HepG2 (cell line): ENCODE results near the gene MYADML2. TPM values are rescaled to one million over a fixed set of nuclear protein-coding genes. Genes with fewer than 3 reads are reported as not detected.

Experiments used
- AGO2 ChIP-seq: fragments of 200-400 bp; formaldehyde crosslinking; optimal IDR thresholded peaks from 2 replicates; pipeline ENCODE3; 2017; ENCODE audit warnings: mild to moderate bottlenecking, low read depth, low read length, moderate library complexity
- IRF2 ChIP-seq: IDR thresholded peaks from 2 replicates; pipeline ENCODE4 v1.6.1; 2018; ENCODE audit warnings: missing genetic modification reagents, missing compliant biosample characterization
- MBNL3 ChIP-seq: fragments of 250-450 bp; sonication (Bioruptor Pico); conservative IDR thresholded peaks from 2 replicates; pipeline ENCODE4 v1.8.0; 2022; ENCODE audit warnings: mild to moderate bottlenecking, inconsistent platforms
- MED1 ChIP-seq: sonication (generic); formaldehyde crosslinking; IDR thresholded peaks from 2 replicates; pipeline ENCODE4 v1.4.0; 2020; ENCODE audit warnings: missing genetic modification reagents
- POLR2AphosphoS5 ChIP-seq: IDR thresholded peaks from 2 replicates; pipeline ENCODE4 v1.6.1; 2012; ENCODE audit warnings: low read depth, low read length
- PTBP1 ChIP-seq: fragments of 200-400 bp; formaldehyde crosslinking; IDR thresholded peaks from 2 replicates; pipeline ENCODE4 v1.6.1; 2018; ENCODE audit warnings: low read length, low read depth; ENCODE audit not compliant: poor library complexity, severe bottlenecking
- ZBTB3 ChIP-seq: sonication (generic); formaldehyde crosslinking; IDR thresholded peaks from 2 replicates; pipeline ENCODE4 v1.4.0; 2020; ENCODE audit warnings: low read depth, mild to moderate bottlenecking, moderate library complexity, missing genetic modification reagents, borderline replicate concordance
- ZMYM4 ChIP-seq: sonication (generic); formaldehyde crosslinking; IDR thresholded peaks from 2 replicates; pipeline ENCODE4 v1.8.1; 2023; ENCODE audit warnings: mild to moderate bottlenecking, missing genetic modification reagents
- ZSCAN29 ChIP-seq: sonication (generic); formaldehyde crosslinking; conservative IDR thresholded peaks from 2 replicates; pipeline ENCODE4 v1.4.0; 2020; ENCODE audit warnings: mild to moderate bottlenecking, missing genetic modification reagents
- polyA plus RNA-seq, 8 experiments: library from polyadenylated mRNA; depleted of rRNA in 3 of 8; stranded (reverse) in 7 of 8; unstranded in 1 of 8; fragments of >200 nt; fragmentation: Illumina TruSeq in 4 of 8; extraction: Trizol in 4 of 8; gene quantifications; 2 replicates each; pipeline versions ENCODE4 v1.2.1 to v1.2.3, GENCODE V29; 2011 to 2016; ENCODE audit warnings: low read depth in 4 of 8, missing spikeins in 1 of 8, mixed read lengths in 1 of 8; ENCODE audit not compliant: insufficient read depth in 1 of 8
- total RNA-seq, 5 experiments: library from RNA; depleted of rRNA; stranded (reverse); fragments of >200 nt; fragmentation: Illumina TruSeq; extraction: Trizol; gene quantifications; 2 replicates each; pipeline ENCODE4 v1.2.3, GENCODE V29; 2016; ENCODE audit warnings: low read depth in 1 of 5
- TF ChIP-seq, protein P1 (sequence below): sonication (generic); formaldehyde crosslinking; IDR thresholded peaks from 2 replicates; pipeline ENCODE4 v1.4.0; 2020; ENCODE audit warnings: missing genetic modification reagents
- TF ChIP-seq, protein P2 (sequence below): sonication (generic); formaldehyde crosslinking; IDR thresholded peaks from 2 replicates; pipeline ENCODE4 v1.8.1; 2022; ENCODE audit warnings: mild to moderate bottlenecking, missing genetic modification reagents
- TF ChIP-seq, protein P3 (sequence below): sonication (generic); formaldehyde crosslinking; IDR thresholded peaks from 2 replicates; pipeline ENCODE4 v1.4.0; 2020; ENCODE audit warnings: mild to moderate bottlenecking, missing genetic modification reagents
- TF ChIP-seq, protein P4 (sequence below): sonication (generic); formaldehyde crosslinking; IDR thresholded peaks from 2 replicates; pipeline ENCODE4 v1.5.1; 2020; ENCODE audit warnings: missing genetic modification reagents, mild to moderate bottlenecking, borderline replicate concordance
- TF ChIP-seq, protein P5 (sequence below): IDR thresholded peaks from 2 replicates; pipeline ENCODE4 v1.6.1; 2018; ENCODE audit warnings: missing genetic modification reagents
- TF ChIP-seq, protein P6 (sequence below): IDR thresholded peaks from 2 replicates; pipeline ENCODE4 v1.6.1; 2016; ENCODE audit warnings: low read depth

Gene MYADML2
- total and polyA plus RNA-seq, 2 of the 13 experiments (the other 11 are each of a cell fraction or from before 2014, with no cell fraction given), result not detected

DNA sequence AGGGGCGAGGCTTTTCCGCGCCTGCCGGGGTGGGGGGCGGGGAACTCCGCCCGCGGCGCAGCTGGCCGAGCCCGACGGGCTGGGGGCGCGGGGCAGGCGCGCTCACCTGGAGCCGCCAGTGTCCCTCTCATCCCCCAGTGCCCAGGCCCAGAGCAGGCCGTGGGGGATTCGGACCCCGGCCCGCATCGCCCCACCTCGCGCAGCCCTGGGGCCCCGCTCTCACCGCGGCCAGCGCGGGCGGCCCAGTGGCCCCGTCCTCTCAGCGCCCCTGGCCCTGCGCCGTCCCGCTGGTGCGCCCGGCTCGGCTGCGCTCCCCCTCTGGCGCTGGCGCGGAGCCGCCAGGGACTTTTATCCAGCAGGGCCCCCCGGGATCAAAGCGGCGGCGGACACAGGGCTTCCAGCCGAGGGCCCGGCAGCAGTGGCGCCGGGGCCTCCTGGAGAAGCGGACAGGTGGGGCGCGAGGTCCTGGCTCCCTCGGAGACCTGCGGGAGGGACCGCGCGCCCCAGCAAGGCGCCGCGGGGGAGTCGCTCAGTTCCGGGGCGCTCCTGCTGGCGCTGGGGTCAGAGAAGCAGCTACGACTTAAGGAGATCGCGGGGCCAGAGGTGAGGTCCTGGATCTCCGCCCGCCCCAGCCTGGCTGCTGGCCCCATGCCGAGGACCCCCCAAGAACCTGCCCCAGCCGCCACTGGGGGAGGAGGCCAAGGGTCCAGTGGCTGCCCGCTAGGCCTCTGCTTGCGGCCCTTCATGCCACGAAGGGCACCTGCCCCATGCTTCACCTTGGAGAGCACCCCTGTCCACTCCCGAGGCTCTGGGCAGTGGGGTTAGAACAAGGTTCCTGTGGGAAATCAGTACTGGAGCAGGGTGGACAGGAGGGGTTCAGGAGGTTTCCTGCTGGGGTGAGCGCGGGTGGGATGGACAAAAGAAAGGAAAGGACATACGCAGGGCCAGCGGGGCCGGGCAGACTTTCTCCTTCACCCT, 14.8 kb upstream of the MYADML2 start (continued):
- TF ChIP-seq, protein P1, sequence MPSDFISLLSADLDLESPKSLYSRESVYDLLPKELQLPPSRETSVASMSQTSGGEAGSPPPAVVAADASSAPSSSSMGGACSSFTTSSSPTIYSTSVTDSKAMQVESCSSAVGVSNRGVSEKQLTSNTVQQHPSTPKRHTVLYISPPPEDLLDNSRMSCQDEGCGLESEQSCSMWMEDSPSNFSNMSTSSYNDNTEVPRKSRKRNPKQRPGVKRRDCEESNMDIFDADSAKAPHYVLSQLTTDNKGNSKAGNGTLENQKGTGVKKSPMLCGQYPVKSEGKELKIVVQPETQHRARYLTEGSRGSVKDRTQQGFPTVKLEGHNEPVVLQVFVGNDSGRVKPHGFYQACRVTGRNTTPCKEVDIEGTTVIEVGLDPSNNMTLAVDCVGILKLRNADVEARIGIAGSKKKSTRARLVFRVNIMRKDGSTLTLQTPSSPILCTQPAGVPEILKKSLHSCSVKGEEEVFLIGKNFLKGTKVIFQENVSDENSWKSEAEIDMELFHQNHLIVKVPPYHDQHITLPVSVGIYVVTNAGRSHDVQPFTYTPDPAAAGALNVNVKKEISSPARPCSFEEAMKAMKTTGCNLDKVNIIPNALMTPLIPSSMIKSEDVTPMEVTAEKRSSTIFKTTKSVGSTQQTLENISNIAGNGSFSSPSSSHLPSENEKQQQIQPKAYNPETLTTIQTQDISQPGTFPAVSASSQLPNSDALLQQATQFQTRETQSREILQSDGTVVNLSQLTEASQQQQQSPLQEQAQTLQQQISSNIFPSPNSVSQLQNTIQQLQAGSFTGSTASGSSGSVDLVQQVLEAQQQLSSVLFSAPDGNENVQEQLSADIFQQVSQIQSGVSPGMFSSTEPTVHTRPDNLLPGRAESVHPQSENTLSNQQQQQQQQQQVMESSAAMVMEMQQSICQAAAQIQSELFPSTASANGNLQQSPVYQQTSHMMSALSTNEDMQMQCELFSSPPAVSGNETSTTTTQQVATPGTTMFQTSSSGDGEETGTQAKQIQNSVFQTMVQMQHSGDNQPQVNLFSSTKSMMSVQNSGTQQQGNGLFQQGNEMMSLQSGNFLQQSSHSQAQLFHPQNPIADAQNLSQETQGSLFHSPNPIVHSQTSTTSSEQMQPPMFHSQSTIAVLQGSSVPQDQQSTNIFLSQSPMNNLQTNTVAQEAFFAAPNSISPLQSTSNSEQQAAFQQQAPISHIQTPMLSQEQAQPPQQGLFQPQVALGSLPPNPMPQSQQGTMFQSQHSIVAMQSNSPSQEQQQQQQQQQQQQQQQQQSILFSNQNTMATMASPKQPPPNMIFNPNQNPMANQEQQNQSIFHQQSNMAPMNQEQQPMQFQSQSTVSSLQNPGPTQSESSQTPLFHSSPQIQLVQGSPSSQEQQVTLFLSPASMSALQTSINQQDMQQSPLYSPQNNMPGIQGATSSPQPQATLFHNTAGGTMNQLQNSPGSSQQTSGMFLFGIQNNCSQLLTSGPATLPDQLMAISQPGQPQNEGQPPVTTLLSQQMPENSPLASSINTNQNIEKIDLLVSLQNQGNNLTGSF (CRISPR knock-in tag), result peak; percentile 15; the same call in 1 of the 2 replicates
- TF ChIP-seq, protein P2, sequence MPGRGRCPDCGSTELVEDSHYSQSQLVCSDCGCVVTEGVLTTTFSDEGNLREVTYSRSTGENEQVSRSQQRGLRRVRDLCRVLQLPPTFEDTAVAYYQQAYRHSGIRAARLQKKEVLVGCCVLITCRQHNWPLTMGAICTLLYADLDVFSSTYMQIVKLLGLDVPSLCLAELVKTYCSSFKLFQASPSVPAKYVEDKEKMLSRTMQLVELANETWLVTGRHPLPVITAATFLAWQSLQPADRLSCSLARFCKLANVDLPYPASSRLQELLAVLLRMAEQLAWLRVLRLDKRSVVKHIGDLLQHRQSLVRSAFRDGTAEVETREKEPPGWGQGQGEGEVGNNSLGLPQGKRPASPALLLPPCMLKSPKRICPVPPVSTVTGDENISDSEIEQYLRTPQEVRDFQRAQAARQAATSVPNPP (CRISPR knock-in tag), result no peak
- TF ChIP-seq PTBP1 (no peak), MBNL3 (CRISPR knock-in tag) (no peak), AGO2 (peak; percentile 98), POLR2AphosphoS5 (peak; percentile 18), ZSCAN29 (CRISPR knock-in tag) (no peak), MED1 (CRISPR knock-in tag) (peak; percentile 28), ZBTB3 (CRISPR knock-in tag) (no peak), ZMYM4 (peak; percentile 27; the same call in 1 of the 2 replicates), IRF2 (no peak)
- TF ChIP-seq, protein P3, sequence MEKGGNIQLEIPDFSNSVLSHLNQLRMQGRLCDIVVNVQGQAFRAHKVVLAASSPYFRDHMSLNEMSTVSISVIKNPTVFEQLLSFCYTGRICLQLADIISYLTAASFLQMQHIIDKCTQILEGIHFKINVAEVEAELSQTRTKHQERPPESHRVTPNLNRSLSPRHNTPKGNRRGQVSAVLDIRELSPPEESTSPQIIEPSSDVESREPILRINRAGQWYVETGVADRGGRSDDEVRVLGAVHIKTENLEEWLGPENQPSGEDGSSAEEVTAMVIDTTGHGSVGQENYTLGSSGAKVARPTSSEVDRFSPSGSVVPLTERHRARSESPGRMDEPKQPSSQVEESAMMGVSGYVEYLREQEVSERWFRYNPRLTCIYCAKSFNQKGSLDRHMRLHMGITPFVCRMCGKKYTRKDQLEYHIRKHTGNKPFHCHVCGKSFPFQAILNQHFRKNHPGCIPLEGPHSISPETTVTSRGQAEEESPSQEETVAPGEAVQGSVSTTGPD (CRISPR knock-in tag), result peak; percentile 63; the same call in 1 of the 2 replicates
- TF ChIP-seq, protein P4, sequence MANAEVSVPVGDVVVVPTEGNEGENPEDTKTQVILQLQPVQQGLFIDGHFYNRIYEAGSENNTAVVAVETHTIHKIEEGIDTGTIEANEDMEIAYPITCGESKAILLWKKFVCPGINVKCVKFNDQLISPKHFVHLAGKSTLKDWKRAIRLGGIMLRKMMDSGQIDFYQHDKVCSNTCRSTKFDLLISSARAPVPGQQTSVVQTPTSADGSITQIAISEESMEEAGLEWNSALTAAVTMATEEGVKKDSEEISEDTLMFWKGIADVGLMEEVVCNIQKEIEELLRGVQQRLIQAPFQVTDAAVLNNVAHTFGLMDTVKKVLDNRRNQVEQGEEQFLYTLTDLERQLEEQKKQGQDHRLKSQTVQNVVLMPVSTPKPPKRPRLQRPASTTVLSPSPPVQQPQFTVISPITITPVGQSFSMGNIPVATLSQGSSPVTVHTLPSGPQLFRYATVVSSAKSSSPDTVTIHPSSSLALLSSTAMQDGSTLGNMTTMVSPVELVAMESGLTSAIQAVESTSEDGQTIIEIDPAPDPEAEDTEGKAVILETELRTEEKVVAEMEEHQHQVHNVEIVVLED (CRISPR knock-in tag), result 0 out of 2 replicates have a peak, but pooled peaks have one; percentile 41
- TF ChIP-seq, protein P5, sequence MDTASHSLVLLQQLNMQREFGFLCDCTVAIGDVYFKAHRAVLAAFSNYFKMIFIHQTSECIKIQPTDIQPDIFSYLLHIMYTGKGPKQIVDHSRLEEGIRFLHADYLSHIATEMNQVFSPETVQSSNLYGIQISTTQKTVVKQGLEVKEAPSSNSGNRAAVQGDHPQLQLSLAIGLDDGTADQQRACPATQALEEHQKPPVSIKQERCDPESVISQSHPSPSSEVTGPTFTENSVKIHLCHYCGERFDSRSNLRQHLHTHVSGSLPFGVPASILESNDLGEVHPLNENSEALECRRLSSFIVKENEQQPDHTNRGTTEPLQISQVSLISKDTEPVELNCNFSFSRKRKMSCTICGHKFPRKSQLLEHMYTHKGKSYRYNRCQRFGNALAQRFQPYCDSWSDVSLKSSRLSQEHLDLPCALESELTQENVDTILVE (CRISPR knock-in tag), result no peak
- TF ChIP-seq, protein P6, sequence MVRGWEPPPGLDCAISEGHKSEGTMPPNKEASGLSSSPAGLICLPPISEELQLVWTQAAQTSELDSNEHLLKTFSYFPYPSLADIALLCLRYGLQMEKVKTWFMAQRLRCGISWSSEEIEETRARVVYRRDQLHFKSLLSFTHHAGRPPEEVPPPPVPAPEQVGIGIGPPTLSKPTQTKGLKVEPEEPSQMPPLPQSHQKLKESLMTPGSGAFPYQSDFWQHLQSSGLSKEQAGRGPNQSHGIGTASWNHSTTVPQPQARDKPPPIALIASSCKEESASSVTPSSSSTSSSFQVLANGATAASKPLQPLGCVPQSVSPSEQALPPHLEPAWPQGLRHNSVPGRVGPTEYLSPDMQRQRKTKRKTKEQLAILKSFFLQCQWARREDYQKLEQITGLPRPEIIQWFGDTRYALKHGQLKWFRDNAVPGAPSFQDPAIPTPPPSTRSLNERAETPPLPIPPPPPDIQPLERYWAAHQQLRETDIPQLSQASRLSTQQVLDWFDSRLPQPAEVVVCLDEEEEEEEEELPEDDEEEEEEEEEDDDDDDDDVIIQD (CRISPR knock-in tag), result no peak
